ENCODE results near the gene CACNA1S.
A peak's percentile ranks its signal among the peaks of the same experiment; 100 is the strongest.

Gene CACNA1S

GRCh38 chr1:201142011-201142848, 30.0 kb upstream of the CACNA1S start:
- no peak overlapping the region for H3K4me3 ChIP-seq (ENCODE audit: low read depth, low read length)
- TF ChIP-seq, protein P1, sequence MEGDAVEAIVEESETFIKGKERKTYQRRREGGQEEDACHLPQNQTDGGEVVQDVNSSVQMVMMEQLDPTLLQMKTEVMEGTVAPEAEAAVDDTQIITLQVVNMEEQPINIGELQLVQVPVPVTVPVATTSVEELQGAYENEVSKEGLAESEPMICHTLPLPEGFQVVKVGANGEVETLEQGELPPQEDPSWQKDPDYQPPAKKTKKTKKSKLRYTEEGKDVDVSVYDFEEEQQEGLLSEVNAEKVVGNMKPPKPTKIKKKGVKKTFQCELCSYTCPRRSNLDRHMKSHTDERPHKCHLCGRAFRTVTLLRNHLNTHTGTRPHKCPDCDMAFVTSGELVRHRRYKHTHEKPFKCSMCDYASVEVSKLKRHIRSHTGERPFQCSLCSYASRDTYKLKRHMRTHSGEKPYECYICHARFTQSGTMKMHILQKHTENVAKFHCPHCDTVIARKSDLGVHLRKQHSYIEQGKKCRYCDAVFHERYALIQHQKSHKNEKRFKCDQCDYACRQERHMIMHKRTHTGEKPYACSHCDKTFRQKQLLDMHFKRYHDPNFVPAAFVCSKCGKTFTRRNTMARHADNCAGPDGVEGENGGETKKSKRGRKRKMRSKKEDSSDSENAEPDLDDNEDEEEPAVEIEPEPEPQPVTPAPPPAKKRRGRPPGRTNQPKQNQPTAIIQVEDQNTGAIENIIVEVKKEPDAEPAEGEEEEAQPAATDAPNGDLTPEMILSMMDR (IDR thresholded peaks at IDR 0.05; ENCODE audit: low read depth, low read length), result no peak
- TF ChIP-seq MAX (IDR thresholded peaks at IDR 0.05; ENCODE audit: low read depth, low read length) (no peak), POLR2A (IDR thresholded peaks at IDR 0.05; ENCODE audit: extremely low read depth, insufficient read length) (no peak), MYC (IDR thresholded peaks at IDR 0.05; ENCODE audit: low read depth, low read length) (no peak)
- DNase-seq (ENCODE audit: low read depth), result no peak

GRCh38 chr1:201141418-201141817, 29.2 kb upstream of the CACNA1S start:
- DNase-seq (ENCODE audit: low read depth), result no peak
- no peak overlapping the region for H3K4me3 ChIP-seq (ENCODE audit: low read depth, low read length)
- TF ChIP-seq MAX (IDR thresholded peaks at IDR 0.05; ENCODE audit: low read depth, low read length), result no peak
- TF ChIP-seq MYC (IDR thresholded peaks at IDR 0.05; ENCODE audit: low read depth, low read length), result no peak
- TF ChIP-seq, protein P1 (IDR thresholded peaks at IDR 0.05; ENCODE audit: low read depth, low read length), result no peak
- TF ChIP-seq POLR2A (IDR thresholded peaks at IDR 0.05; ENCODE audit: extremely low read depth, insufficient read length), result no peak

DNA sequence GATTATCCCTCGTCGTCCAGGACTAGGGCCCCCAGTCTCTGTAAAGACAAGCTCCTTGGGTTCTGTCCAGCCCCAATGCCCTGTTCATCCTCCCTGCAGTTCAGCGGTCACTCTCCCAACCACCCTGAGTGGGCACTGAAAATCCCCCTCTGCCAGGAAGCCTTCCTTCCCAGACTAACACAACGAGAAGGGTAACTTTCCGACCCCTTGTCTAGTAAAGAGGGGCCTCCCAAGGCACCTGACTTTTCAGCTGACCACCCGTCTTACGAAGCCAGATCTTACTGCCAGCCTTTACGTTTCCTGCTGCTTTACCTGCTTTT, 28.7 kb upstream of the CACNA1S start:
- no peak for DNase-seq (ENCODE audit: low read depth)
- H3K4me3 ChIP-seq (ENCODE audit: low read depth, low read length), result no peak overlapping the region
- TF ChIP-seq, protein P1 (IDR thresholded peaks at IDR 0.05; ENCODE audit: low read depth, low read length), result no peak
- TF ChIP-seq POLR2A (IDR thresholded peaks at IDR 0.05; ENCODE audit: extremely low read depth, insufficient read length) (no peak), MAX (IDR thresholded peaks at IDR 0.05; ENCODE audit: low read depth, low read length) (no peak), MYC (IDR thresholded peaks at IDR 0.05; ENCODE audit: low read depth, low read length) (no peak)

DNA sequence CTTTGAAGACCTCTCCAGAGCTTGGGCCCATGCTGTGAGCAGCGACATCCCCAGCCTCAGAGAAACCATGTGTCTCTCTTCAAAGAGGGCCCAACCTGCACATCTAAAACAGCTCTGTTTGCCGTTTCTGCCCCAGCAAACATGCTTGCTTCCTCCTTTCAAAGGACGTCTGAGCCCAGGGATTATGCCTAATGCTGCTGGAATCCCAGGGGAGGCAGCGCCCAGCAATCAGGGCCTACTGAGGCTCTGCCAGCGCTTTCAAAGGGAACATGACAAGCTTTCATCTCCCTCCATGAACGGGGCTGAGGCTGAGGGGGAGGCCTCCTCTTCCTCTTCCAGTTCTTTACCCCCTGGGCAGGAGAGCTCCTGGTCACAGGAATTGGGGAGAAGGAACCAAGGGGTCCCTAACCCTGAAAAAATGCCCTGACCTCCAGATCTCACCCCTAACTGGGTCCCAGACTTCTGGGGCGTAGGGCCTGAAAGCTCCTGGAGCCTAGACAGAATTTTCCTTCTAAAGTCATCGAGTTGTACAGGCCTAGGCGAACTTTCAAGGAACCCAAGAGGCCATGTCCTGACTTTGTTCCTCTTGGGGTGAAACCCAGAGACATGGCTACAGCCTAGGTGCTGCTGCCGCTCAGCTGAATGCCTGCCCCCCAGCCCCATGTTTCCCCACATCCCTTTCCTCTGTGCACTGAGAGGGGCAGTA, 28.2 kb upstream of the CACNA1S start:
- peak; percentile 15 for DNase-seq (ENCODE audit: low read depth)

DNA sequence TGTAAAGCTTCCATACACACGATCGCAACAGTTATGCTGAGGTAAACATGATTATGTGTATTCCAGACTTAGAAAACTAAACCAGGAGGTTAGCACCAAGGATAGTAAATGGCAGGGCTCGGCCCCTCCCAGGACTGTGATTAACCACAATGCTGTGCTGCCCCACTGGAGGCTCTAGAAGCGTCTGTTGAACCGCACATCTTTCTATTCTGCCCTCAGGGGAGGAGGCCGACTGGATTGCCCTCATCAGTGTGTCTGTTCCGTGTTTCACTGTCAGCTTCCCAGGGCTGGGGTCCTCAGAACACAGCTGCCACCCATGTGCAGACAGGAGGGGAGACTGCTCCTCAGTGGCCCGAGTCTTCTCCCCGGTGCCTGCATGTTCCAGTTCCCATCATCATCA, 27.5 kb upstream of the CACNA1S start:
- DNase-seq (ENCODE audit: low read depth), result no peak
- no peak for TF ChIP-seq POLR2A (IDR thresholded peaks at IDR 0.05; ENCODE audit: extremely low read depth, insufficient read length)
- TF ChIP-seq, protein P1 (IDR thresholded peaks at IDR 0.05; ENCODE audit: low read depth, low read length), result no peak
- TF ChIP-seq MYC (IDR thresholded peaks at IDR 0.05; ENCODE audit: low read depth, low read length), result no peak
- no peak for TF ChIP-seq MAX (IDR thresholded peaks at IDR 0.05; ENCODE audit: low read depth, low read length)
- H3K4me3 ChIP-seq (ENCODE audit: low read depth, low read length), result no peak overlapping the region

More for the DNA sequence above, 28.2 kb upstream of the CACNA1S start:
- TF ChIP-seq MYC (IDR thresholded peaks at IDR 0.05; ENCODE audit: low read depth, low read length) (no peak), POLR2A (IDR thresholded peaks at IDR 0.05; ENCODE audit: extremely low read depth, insufficient read length) (no peak)
- TF ChIP-seq, protein P1 (IDR thresholded peaks at IDR 0.05; ENCODE audit: low read depth, low read length), result no peak
- no peak overlapping the region for H3K4me3 ChIP-seq (ENCODE audit: low read depth, low read length)

Measured in NB4 (cell line).